ENCODE data around the gene METTL14.

- TF ChIP-seq GATA2 (IDR thresholded peaks at IDR 0.05; ENCODE audit: low read depth, low read length) (no peak), GATA3 (IDR thresholded peaks at IDR 0.05; ENCODE audit: low read depth, low read length) (no peak)
These were observed 52.9 kb downstream of the METTL14 start for GRCh38 chr4:118738090-118738489.
